PC-3 (cell line): Measurements from ENCODE around the gene PIAS1. TPM values are rescaled to one million over a fixed set of nuclear protein-coding genes. Genes with fewer than 3 reads are reported as not detected.

ENCODE experiments used
- ATAC-seq: fragments of 200-7000 bp; cut with Tn5 transposase; 2 replicates; pipeline ENCODE4 v1.9.1; 2020; ENCODE audit warnings: mild to moderate bottlenecking, moderate library complexity
- BruUV-seq: library from RNA; stranded (reverse); fragments of 400-500 nt; replicated peaks from 2 replicates; lab custom pipeline; 2021; lab: Mats Ljungman, UMichigan
- CTCF ChIA-PET: fragments of 300-600 bp; sonication (Branson Sonifier 250); formaldehyde crosslinking; loops from one replicate; lab custom pipeline; 2022; ENCODE audit warnings: antibody characterized with exemption; lab: Charles Lee
- POLR2A ChIA-PET: fragments of 300-600 bp; sonication (Branson Sonifier 250); formaldehyde crosslinking; loops from one replicate; lab custom pipeline; 2022; ENCODE audit warnings: antibody characterized with exemption; ENCODE audit not compliant: unreplicated experiment; lab: Charles Lee
- DNase-seq: peaks from one replicate; pipeline ENCODE4 v3.0.0-alpha.2; 2015
- H2AFZ ChIP-seq: fragments of 300-600 bp; sonication (generic); 2 replicates; pipeline ENCODE4 v1.6.0; 2016; ENCODE audit warnings: antibody characterized with exemption, low read length
- H3F3A ChIP-seq: fragments of 300-600 bp; sonication (generic); one replicate; pipeline ENCODE4 v1.6.0; 2017; ENCODE audit warnings: antibody characterized with exemption, low read length, control low read depth, mild to moderate bottlenecking; ENCODE audit not compliant: unreplicated experiment
- H3K27ac ChIP-seq: fragments of 300-600 bp; sonication (generic); 2 replicates; pipeline ENCODE4 v1.5.1; 2016; ENCODE audit warnings: mild to moderate bottlenecking, low read length
- H3K27me3 ChIP-seq: fragments of 300-600 bp; sonication (generic); 2 replicates; pipeline ENCODE4 v1.6.1; 2016; ENCODE audit warnings: low read length, mixed read lengths
- H3K36me3 ChIP-seq: fragments of 300-600 bp; sonication (generic); 2 replicates; pipeline ENCODE4 v1.6.1; 2016; ENCODE audit warnings: low read depth, mixed run types, low read length, mixed read lengths
- H3K4me1 ChIP-seq: fragments of 300-600 bp; sonication (generic); 2 replicates; pipeline ENCODE4 v1.5.1; 2016; ENCODE audit warnings: low read length; ENCODE audit not compliant: insufficient read depth
- H3K4me2 ChIP-seq: fragments of 300-600 bp; sonication (generic); 2 replicates; pipeline ENCODE4 v1.6.0; 2016; ENCODE audit warnings: low read length
- H3K4me3 ChIP-seq: fragments of 300-600 bp; sonication (generic); 2 replicates; pipeline ENCODE4 v1.5.1; 2016; ENCODE audit warnings: mild to moderate bottlenecking, low read length, mixed read lengths
- H3K79me2 ChIP-seq: fragments of 300-600 bp; sonication (generic); 2 replicates; pipeline ENCODE4 v1.6.1; 2017; ENCODE audit warnings: low read length, mixed read lengths
- H3K9ac ChIP-seq: fragments of 300-600 bp; sonication (generic); 2 replicates; pipeline ENCODE4 v1.6.0; 2016; ENCODE audit warnings: mild to moderate bottlenecking, low read length
- H3K9me2 ChIP-seq: fragments of 300-600 bp; sonication (generic); replicated peaks from 2 replicates; pipeline ENCODE4 v1.6.1; 2016; ENCODE audit warnings: mixed run types, low read length, mixed read lengths
- H3K9me3 ChIP-seq: fragments of 300-600 bp; sonication (generic); 2 replicates; pipeline ENCODE4 v1.6.1; 2016; ENCODE audit warnings: low read length, mixed read lengths
- H4K20me1 ChIP-seq: fragments of 300-600 bp; sonication (generic); 2 replicates; pipeline ENCODE4 v1.6.1; 2016; ENCODE audit warnings: low read length, mixed read lengths
- EZH2 ChIP-seq: fragments of 300-600 bp; sonication (generic); IDR thresholded peaks from one replicate; pipeline ENCODE4 v1.6.1; 2017; ENCODE audit warnings: antibody characterized with exemption, mild to moderate bottlenecking, low read length; ENCODE audit not compliant: unreplicated experiment
- EZH2phosphoT487 ChIP-seq: fragments of 300-600 bp; sonication (generic); IDR thresholded peaks from 2 replicates; pipeline ENCODE4 v1.6.1; 2018; ENCODE audit warnings: mild to moderate bottlenecking, antibody characterized with exemption, low read length, borderline replicate concordance
- intact Hi-C: fragments of 100-400 bp; cut with micrococcal nuclease; formaldehyde crosslinking; loops from 2 replicates; pipeline ENCODE4 v1.9.0; 2023
- total RNA-seq: library from RNA; depleted of rRNA; stranded (reverse); fragments of >200 nt; gene quantifications from 2 replicates; pipeline ENCODE4 v1.2.3, GENCODE V29; 2014
- TF ChIP-seq, protein P1 (sequence below): fragments of 300-600 bp; sonication (generic); conservative IDR thresholded peaks from 2 replicates; pipeline ENCODE4 v1.5.1; 2017; ENCODE audit warnings: antibody characterized with exemption, low read depth, mild to moderate bottlenecking, low read length

PIAS1 gene
- total RNA-seq, 1 experiment from 2014 or later = 21.9 TPM

DNA sequence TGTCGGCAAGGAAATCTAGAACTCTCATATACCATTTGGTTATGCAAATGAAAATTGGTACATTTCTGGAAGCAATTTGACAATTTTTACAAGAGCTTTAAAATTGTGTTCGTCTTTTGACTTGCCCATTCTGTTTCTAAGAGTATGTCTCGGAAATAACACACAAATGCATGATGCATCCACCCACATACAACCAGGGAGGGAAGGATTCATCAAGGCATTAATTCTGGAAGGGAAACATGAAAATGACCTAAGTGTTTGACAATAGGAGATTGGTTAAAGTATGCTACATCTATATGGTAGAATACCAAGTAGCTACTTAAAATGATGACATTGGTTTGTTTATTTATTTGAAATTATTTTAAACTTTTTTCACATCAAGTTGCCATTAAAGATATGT lies 58.6 kb downstream of the PIAS1 start:
- no peak overlapping the region for H3K9ac ChIP-seq
- BruUV-seq = no TSS peak
- no peaks in the 10 kb centered on the region for H3K9me3 ChIP-seq
- no peak for ATAC-seq
- no peaks in the 10 kb centered on the region for H4K20me1 ChIP-seq
- TF ChIP-seq EZH2 (no peak), EZH2phosphoT487 (no peak)
- TF ChIP-seq, protein P1, sequence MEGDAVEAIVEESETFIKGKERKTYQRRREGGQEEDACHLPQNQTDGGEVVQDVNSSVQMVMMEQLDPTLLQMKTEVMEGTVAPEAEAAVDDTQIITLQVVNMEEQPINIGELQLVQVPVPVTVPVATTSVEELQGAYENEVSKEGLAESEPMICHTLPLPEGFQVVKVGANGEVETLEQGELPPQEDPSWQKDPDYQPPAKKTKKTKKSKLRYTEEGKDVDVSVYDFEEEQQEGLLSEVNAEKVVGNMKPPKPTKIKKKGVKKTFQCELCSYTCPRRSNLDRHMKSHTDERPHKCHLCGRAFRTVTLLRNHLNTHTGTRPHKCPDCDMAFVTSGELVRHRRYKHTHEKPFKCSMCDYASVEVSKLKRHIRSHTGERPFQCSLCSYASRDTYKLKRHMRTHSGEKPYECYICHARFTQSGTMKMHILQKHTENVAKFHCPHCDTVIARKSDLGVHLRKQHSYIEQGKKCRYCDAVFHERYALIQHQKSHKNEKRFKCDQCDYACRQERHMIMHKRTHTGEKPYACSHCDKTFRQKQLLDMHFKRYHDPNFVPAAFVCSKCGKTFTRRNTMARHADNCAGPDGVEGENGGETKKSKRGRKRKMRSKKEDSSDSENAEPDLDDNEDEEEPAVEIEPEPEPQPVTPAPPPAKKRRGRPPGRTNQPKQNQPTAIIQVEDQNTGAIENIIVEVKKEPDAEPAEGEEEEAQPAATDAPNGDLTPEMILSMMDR = no peak
- no peak overlapping the region for H3K4me2 ChIP-seq
- ChIA-PET CTCF (no interaction called here), POLR2A (no interaction called here)
- H3F3A ChIP-seq = no peaks in the 10 kb centered on the region
- H3K4me1 ChIP-seq = 0 out of 2 replicates have a peak, but pooled peaks cover 17% of the 10 kb centered on the region
- no peaks in the 10 kb centered on the region for H3K9me2 ChIP-seq
- H3K27ac ChIP-seq = no peak overlapping the region
- intact Hi-C loops = no loop called here
- no peaks in the 10 kb centered on the region for H3K36me3 ChIP-seq
- H3K27me3 ChIP-seq = no peaks in the 10 kb centered on the region
- peaks cover 67% of the 10 kb centered on the region for H3K79me2 ChIP-seq
- H2AFZ ChIP-seq = no peak overlapping the region
- H3K4me3 ChIP-seq = no peak overlapping the region
- no peak for DNase-seq

DNA sequence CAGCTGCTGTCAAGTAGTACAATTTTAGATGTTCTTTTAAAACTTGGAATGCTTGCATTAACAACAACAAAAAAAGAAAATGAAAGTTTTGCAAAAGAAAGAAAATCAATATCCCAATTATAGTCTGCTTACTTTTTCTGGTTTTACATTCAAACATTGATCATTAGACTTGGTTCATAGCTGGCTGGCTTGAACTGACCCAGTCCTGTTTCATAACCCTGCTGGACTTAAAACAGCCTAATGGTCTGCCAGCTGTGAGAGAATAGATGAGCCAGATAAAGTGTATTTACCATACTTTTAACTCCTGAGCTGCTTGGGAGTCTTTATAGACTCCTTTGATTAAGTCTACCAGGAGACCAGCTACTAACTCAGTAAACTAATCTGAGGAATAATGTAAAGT lies 59.2 kb downstream of the PIAS1 start:
- no TSS peak for BruUV-seq
- ChIA-PET POLR2A (no interaction called here), CTCF (no interaction called here)
- no peak overlapping the region for H3K9ac ChIP-seq
- H3K27ac ChIP-seq = no peak overlapping the region
- intact Hi-C loops = no loop called here
- H3K9me3 ChIP-seq = no peaks in the 10 kb centered on the region
- no peaks in the 10 kb centered on the region for H3K27me3 ChIP-seq
- 0 out of 2 replicates have a peak, but pooled peaks cover 17% of the 10 kb centered on the region for H3K4me1 ChIP-seq
- H3K9me2 ChIP-seq = no peaks in the 10 kb centered on the region
- no peak overlapping the region for H3K4me3 ChIP-seq
- H3F3A ChIP-seq = no peaks in the 10 kb centered on the region
- TF ChIP-seq EZH2 (no peak), EZH2phosphoT487 (no peak)
- TF ChIP-seq, protein P1 = no peak
- DNase-seq (no peak), ATAC-seq (peak; percentile 31; the same call in 1 of the 2 replicates)
- peaks cover 64% of the 10 kb centered on the region for H3K79me2 ChIP-seq
- H3K36me3 ChIP-seq = no peaks in the 10 kb centered on the region
- H4K20me1 ChIP-seq = no peaks in the 10 kb centered on the region
- peak overlapping the region; percentile 73 for H3K4me2 ChIP-seq
- no peak overlapping the region for H2AFZ ChIP-seq

DNA sequence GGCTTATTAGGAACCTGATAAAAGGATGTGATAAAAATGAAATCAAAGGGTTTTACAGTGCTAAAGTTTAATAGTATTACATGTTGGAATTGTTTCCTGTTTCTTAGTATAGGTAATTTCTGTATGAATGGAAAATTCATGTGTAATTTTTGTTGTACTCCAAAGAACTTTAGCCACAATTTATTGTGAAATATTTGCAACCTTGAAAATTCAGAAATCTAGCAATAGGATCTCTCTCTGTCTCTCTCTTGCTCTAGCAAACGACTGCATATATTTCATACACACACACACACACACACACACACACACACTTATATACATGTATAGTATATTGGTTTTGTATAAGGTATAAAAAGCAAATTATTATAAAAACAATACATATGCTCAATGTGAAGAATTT lies 59.6 kb downstream of the PIAS1 start:
- Histone ChIP-seq H3K4me3 (peak overlapping the region; percentile 49), H3K36me3 (no peaks in the 10 kb centered on the region), H3K9ac (no peak overlapping the region), H3K4me1 (0 out of 2 replicates have a peak, but pooled peaks cover 17% of the 10 kb centered on the region), H3K27ac (no peak overlapping the region), H3K27me3 (no peaks in the 10 kb centered on the region), H3K9me2 (no peaks in the 10 kb centered on the region), H3K4me2 (peak overlapping the region; percentile 73), H3K79me2 (peaks cover 68% of the 10 kb centered on the region), H3K9me3 (no peaks in the 10 kb centered on the region), H4K20me1 (no peaks in the 10 kb centered on the region), H3F3A (no peaks in the 10 kb centered on the region), H2AFZ (no peak overlapping the region)
- no peak for TF ChIP-seq EZH2phosphoT487
- no peak for TF ChIP-seq EZH2
- TF ChIP-seq, protein P1 = no peak
- ChIA-PET POLR2A (interaction anchor here (0.7 kb wide), 1 partner anchor 32 kb away, joined by 4 read pairs; no protein-coding TSS in a partner anchor), CTCF (no interaction called here)
- ATAC-seq = no peak
- no TSS peak for BruUV-seq
- no peak for DNase-seq
- intact Hi-C loops = no loop called here
